HEK293 (cell line): ENCODE measurements around the gene FILIP1L.

Experiments used
- CTCF ChIA-PET: fragments of 350-600 bp; formaldehyde crosslinking; extraction: SDS; loops from one replicate; lab custom pipeline; 2021; ENCODE audit warnings: antibody characterized with exemption; lab: Yijun Ruan, JAX
- POLR2A ChIA-PET: fragments of 300-600 bp; formaldehyde crosslinking; extraction: SDS; loops from one replicate; lab custom pipeline; 2020; ENCODE audit warnings: antibody characterized with exemption, inconsistent platforms; lab: Yijun Ruan, JAX
- H3K27ac ChIP-seq: fragments of 200-500 bp; sonication (Bioruptor generic); 2 replicates; pipeline ENCODE4 v1.5.1; 2014; ENCODE audit warnings: low read depth, low read length, control low read depth, inconsistent platforms; ENCODE audit errors: extremely low read depth
- H3K36me3 ChIP-seq, 2 experiments: fragments of 200-500 bp in 1 of 2; sonication (Bioruptor generic) in 1 of 2; 1 replicate in 1 of 2; 2 replicates in 1 of 2; pipeline ENCODE4 v1.5.1; 2014 to 2017; ENCODE audit warnings: inconsistent platforms in 2 of 2, low read length in 2 of 2; ENCODE audit not compliant: control insufficient read depth in 2 of 2, insufficient read depth in 1 of 2
- H3K4me1 ChIP-seq: fragments of 200-500 bp; sonication (Bioruptor generic); 2 replicates; pipeline ENCODE4 v1.5.1; 2014; ENCODE audit warnings: mild to moderate bottlenecking, low read length, inconsistent platforms; ENCODE audit not compliant: control insufficient read depth, insufficient read depth
- H3K4me3 ChIP-seq: 2 replicates; pipeline ENCODE4 v1.5.1; 2011; ENCODE audit warnings: low read depth, mild to moderate bottlenecking, control low read depth, low read length, moderate library complexity
- H3K9me3 ChIP-seq: fragments of 200-500 bp; sonication (Bioruptor generic); 2 replicates; pipeline ENCODE4 v1.5.1; 2014; ENCODE audit warnings: low read depth, low read length, inconsistent platforms; ENCODE audit not compliant: control insufficient read depth, insufficient read depth
- ATF2 ChIP-seq: fragments of 450-650 bp; formaldehyde crosslinking; IDR thresholded peaks from 2 replicates; pipeline ENCODE4 v1.5.1; 2016; ENCODE audit warnings: missing biosample characterization, missing genetic modification characterization, low read depth
- CTCF ChIP-seq: fragments of 450-650 bp; formaldehyde crosslinking; IDR thresholded peaks from 2 replicates; pipeline ENCODE4 v1.5.1; 2016; ENCODE audit warnings: missing biosample characterization, missing genetic modification characterization
- GFI1B ChIP-seq: fragments of 450-650 bp; formaldehyde crosslinking; IDR thresholded peaks from 2 replicates; pipeline ENCODE4 v1.5.1; 2016; ENCODE audit warnings: missing biosample characterization, missing genetic modification characterization
- GLIS1 ChIP-seq: fragments of 450-650 bp; formaldehyde crosslinking; IDR thresholded peaks from 2 replicates; pipeline ENCODE4 v1.5.1; 2016; ENCODE audit warnings: missing biosample characterization, missing genetic modification characterization
- HOXC10 ChIP-seq: sonication (generic); formaldehyde crosslinking; IDR thresholded peaks from 2 replicates; pipeline ENCODE4 v1.8.1; 2023; ENCODE audit warnings: mild to moderate bottlenecking, missing genetic modification reagents
- INSM2 ChIP-seq: fragments of 450-650 bp; formaldehyde crosslinking; IDR thresholded peaks from 2 replicates; pipeline ENCODE4 v1.5.1; 2016; ENCODE audit warnings: missing biosample characterization, missing genetic modification characterization
- KLF10 ChIP-seq: fragments of 450-650 bp; IDR thresholded peaks from 2 replicates; pipeline ENCODE4 v1.5.1; 2018; ENCODE audit warnings: missing biosample characterization, mild to moderate bottlenecking, missing genetic modification characterization
- SCRT2 ChIP-seq: fragments of 450-650 bp; formaldehyde crosslinking; IDR thresholded peaks from 2 replicates; pipeline ENCODE4 v1.5.1; 2016; ENCODE audit warnings: missing biosample characterization, missing genetic modification characterization
- ZNF202 ChIP-seq: fragments of 450-650 bp; formaldehyde crosslinking; IDR thresholded peaks from 2 replicates; pipeline ENCODE4 v1.5.1; 2016; ENCODE audit warnings: missing biosample characterization, missing genetic modification characterization, borderline replicate concordance
- ZNF341 ChIP-seq: fragments of 450-650 bp; formaldehyde crosslinking; IDR thresholded peaks from 2 replicates; pipeline ENCODE4; 2016; ENCODE audit warnings: low read depth, missing biosample characterization, missing genetic modification characterization
- ZNF366 ChIP-seq: fragments of 450-650 bp; formaldehyde crosslinking; conservative IDR thresholded peaks from 2 replicates; pipeline ENCODE4 v1.5.1; 2016; ENCODE audit warnings: missing biosample characterization, missing genetic modification characterization
- ZNF488 ChIP-seq: fragments of 450-650 bp; formaldehyde crosslinking; IDR thresholded peaks from 2 replicates; pipeline ENCODE4 v1.5.1; 2016; ENCODE audit warnings: missing biosample characterization, missing genetic modification characterization
- ZNF514 ChIP-seq: fragments of 450-650 bp; formaldehyde crosslinking; IDR thresholded peaks from 2 replicates; pipeline ENCODE4 v1.5.1; 2016; ENCODE audit warnings: missing biosample characterization, missing genetic modification characterization
- ZNF747 ChIP-seq: fragments of 450-650 bp; formaldehyde crosslinking; IDR thresholded peaks from 2 replicates; pipeline ENCODE4 v1.5.1; 2016; ENCODE audit warnings: missing biosample characterization, missing genetic modification characterization
- TF ChIP-seq, protein P1 (sequence below): fragments of 450-650 bp; formaldehyde crosslinking; IDR thresholded peaks from 2 replicates; pipeline ENCODE4 v1.5.1; 2016; ENCODE audit warnings: missing biosample characterization, missing genetic modification characterization, borderline replicate concordance

FILIP1L gene

GRCh38 chr3:100114413-100115030 lies at the start of gene FILIP1L:
TSS of gene FILIP1L (minus strand) at chr3:100114501.
- no peaks in the 10 kb centered on the region for H3K4me1 ChIP-seq
- TF ChIP-seq CTCF (tag by site-specific recombination), result no peak
- no peak for TF ChIP-seq ZNF514 (tag by site-specific recombination)
- no peak for TF ChIP-seq ZNF341 (tag by site-specific recombination)
- no peak for TF ChIP-seq ZNF747 (tag by site-specific recombination)
- no peak for TF ChIP-seq GLIS1 (tag by site-specific recombination)
- TF ChIP-seq SCRT2, result no peak
- TF ChIP-seq KLF10 (tag by site-specific recombination), result no peak
- no peak for TF ChIP-seq ZNF488
- no peak for TF ChIP-seq ZNF202 (tag by site-specific recombination)
- no peak for TF ChIP-seq ZNF366 (tag by site-specific recombination)
- TF ChIP-seq HOXC10 (CRISPR knock-in tag), result no peak
- TF ChIP-seq GFI1B, result no peak
- TF ChIP-seq ATF2 (tag by site-specific recombination), result no peak
- CTCF ChIA-PET, result no interaction called here
- H3K4me3 ChIP-seq, result no peak within 1 kb of the TSS
- H3K27ac ChIP-seq, result no peak within 1 kb of the TSS
- H3K9me3 ChIP-seq, result no peaks in the 10 kb centered on the region
- POLR2A ChIA-PET, result no interaction called here
- no peaks in the 10 kb centered on the region for H3K36me3 ChIP-seq

DNA sequence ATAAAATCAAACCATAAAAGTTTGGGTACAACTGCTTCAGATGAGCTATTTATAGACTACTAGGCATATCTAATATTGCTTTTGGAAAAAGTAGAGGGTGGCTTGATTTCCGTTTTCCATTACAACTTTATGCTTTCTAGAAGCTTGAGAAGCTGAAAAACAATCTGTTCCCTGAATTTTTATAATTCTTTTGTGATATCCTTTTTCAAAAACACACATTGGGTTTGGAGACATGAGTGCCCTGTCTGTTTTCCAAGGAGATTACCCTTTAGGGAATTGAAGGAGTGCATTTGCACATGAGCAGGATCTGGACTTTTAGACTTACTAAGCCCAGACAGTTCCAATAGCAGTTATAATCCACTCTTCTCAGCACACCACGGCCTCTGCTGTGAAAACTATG lies 49.5 kb upstream of the FILIP1L start:
- Histone ChIP-seq H3K9me3 (no peaks in the 10 kb centered on the region), H3K4me1 (no peaks in the 10 kb centered on the region), H3K36me3 (peaks cover 0 to 3% of the 10 kb centered on the region in 2 experiments; a peak in 1 of 3 replicates)
- CTCF ChIA-PET, result interaction anchor here (0.7 to 0.9 kb wide), 2 partner anchors 86 to 98 kb away, joined by 3 to 4 read pairs; no protein-coding TSS in a partner anchor
- no peak for TF ChIP-seq INSM2 (tag by site-specific recombination)
- TF ChIP-seq, protein P1, sequence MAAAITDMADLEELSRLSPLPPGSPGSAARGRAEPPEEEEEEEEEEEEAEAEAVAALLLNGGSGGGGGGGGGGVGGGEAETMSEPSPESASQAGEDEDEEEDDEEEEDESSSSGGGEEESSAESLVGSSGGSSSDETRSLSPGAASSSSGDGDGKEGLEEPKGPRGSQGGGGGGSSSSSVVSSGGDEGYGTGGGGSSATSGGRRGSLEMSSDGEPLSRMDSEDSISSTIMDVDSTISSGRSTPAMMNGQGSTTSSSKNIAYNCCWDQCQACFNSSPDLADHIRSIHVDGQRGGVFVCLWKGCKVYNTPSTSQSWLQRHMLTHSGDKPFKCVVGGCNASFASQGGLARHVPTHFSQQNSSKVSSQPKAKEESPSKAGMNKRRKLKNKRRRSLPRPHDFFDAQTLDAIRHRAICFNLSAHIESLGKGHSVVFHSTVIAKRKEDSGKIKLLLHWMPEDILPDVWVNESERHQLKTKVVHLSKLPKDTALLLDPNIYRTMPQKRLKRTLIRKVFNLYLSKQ (tag by site-specific recombination), result no peak
- TF ChIP-seq, all 188 proteins: peak for 0
- POLR2A ChIA-PET, result no interaction called here
- Histone ChIP-seq H3K27ac (no peak overlapping the region), H3K4me3 (no peak overlapping the region)
